GM10248 (cell line): Measurements from ENCODE around the gene TNFSF9.

Source experiments
- CTCF ChIA-PET: fragments of 300-600 bp; sonication (Branson Sonifier 250); formaldehyde crosslinking; extraction: SDS; loops from one replicate; lab custom pipeline; 2021; ENCODE audit warnings: antibody characterized with exemption; lab: Yijun Ruan, JAX
- POLR2A ChIA-PET: fragments of 350-650 bp; sonication (Branson Sonifier 250); formaldehyde crosslinking; extraction: SDS; loops from one replicate; lab custom pipeline; 2020; ENCODE audit warnings: antibody characterized with exemption; lab: Yijun Ruan, JAX
- DNase-seq: peaks from one replicate; pipeline ENCODE4 v3.0.0; 2012; ENCODE audit errors: extremely low spot score
- CTCF ChIP-seq: IDR thresholded peaks from 2 replicates; pipeline ENCODE4 v1.5.1; 2012; ENCODE audit warnings: mild to moderate bottlenecking, low read depth; ENCODE audit errors: extremely low read depth, missing control alignments, control extremely low read depth

TNFSF9 gene

DNA sequence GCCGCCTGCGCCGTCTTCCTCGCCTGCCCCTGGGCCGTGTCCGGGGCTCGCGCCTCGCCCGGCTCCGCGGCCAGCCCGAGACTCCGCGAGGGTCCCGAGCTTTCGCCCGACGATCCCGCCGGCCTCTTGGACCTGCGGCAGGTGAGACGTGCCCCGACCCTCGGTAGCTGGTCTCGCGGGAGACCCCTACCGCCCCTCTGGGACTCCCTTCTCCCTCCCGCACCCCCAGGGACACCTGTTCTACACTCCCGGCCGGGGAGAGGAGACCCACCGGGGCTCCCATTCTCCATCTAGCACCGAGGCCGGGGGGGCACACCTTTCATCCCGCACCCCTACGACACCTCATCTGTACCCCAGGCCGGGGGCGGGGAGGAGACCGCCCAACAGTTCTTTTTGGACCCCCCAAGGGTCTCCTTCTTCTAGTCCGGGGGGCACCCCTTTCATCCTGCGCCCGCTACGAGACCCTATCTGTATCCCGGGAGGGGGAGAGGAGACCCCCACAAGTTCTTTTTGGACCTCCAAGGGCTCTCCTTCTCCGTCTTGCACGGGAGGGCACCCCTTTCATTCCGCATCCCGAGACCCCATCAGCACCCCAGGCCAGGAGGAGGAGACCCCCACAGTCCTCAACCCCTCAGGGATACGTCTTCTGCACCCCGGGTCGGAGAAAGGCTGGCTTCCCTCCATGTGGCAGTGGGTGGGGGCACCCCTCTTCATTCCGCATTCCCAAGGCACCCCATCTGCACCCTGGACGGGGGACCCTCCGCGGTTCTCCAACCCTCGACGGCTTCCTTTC lies 533 bp downstream of the TNFSF9 start:
- CTCF ChIA-PET, result interaction anchor here (1.0 kb wide), 1 partner anchor 13 kb away, joined by 5 read pairs; no protein-coding TSS in a partner anchor
- no peak for TF ChIP-seq CTCF
- no peak for DNase-seq
- POLR2A ChIA-PET, result interaction anchor here (0.6 to 3.3 kb wide), 29 partner anchors 9 to 652 kb away, joined by 3 to 50 read pairs (median 5); partner anchors contain the start of genes ALKBH7, GPR108, TNFSF14 and VAV1

GRCh38 chr19:6531956-6532243 lies 1.1 kb downstream of the TNFSF9 start:
- TF ChIP-seq CTCF, result no peak
- no peak for DNase-seq
- CTCF ChIA-PET, result no interaction called here
- POLR2A ChIA-PET, result interaction anchor here (0.6 to 3.3 kb wide), 7 partner anchors 8 to 652 kb away, joined by 3 to 50 read pairs (median 10); no protein-coding TSS in a partner anchor

DNA sequence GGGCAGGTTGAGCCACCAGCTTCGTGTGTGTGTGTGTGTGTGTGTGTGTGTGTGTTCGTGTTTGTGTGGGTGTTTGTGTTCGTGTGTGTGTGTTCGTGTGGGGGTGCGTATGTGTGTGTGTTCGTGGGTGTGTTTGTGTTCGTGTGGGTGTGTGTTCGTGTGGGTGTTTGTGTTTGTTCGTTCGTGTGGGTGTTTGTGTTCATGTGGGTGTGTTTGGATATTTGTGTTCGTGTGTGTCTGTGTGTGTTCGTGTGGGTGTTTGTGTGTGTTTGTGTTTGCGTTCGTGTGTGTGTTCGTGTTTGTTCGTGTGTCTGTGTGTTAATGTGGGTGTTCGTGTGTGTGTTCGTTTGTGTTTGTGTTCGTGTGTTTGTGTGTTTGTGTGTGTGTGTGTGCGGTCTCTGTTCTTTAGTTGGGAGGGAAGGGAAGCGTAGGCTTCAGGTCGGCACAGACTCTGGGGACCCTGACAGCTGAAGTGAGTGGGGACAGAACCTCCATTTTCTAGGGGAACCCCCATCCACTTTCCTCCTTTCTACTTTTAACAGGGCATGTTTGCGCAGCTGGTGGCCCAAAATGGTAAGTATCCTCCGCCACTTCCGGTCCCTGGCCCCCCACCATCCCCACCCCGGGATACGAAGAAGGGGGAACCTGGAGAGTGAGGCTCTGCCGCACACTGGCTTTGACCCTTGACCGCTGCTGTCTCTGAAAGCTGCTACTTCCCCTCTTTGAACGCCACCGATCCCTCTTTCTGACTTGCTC lies 1.6 kb downstream of the TNFSF9 start:
- ChIA-PET CTCF (interaction anchor here (1.1 kb wide), 1 partner anchor 16 kb away, joined by 4 read pairs; no protein-coding TSS in a partner anchor), POLR2A (interaction anchor here (1.1 to 3.3 kb wide), 5 partner anchors 8 to 651 kb away, joined by 3 to 50 read pairs (median 31); no protein-coding TSS in a partner anchor)
- DNase-seq, result peak; percentile 71
- peak; percentile 11 for TF ChIP-seq CTCF

- CTCF ChIA-PET, result interaction anchor here (1.1 kb wide), 1 partner anchor 16 kb away, joined by 4 read pairs; no protein-coding TSS in a partner anchor
- DNase-seq, result no peak
- POLR2A ChIA-PET, result interaction anchor here (2.5 to 3.3 kb wide), 2 partner anchors 11 to 16 kb away, joined by 7 to 31 read pairs; no protein-coding TSS in a partner anchor
- TF ChIP-seq CTCF, result no peak
Observed at GRCh38 chr19:6533000-6533328, 2.1 kb downstream of the TNFSF9 start.

DNA sequence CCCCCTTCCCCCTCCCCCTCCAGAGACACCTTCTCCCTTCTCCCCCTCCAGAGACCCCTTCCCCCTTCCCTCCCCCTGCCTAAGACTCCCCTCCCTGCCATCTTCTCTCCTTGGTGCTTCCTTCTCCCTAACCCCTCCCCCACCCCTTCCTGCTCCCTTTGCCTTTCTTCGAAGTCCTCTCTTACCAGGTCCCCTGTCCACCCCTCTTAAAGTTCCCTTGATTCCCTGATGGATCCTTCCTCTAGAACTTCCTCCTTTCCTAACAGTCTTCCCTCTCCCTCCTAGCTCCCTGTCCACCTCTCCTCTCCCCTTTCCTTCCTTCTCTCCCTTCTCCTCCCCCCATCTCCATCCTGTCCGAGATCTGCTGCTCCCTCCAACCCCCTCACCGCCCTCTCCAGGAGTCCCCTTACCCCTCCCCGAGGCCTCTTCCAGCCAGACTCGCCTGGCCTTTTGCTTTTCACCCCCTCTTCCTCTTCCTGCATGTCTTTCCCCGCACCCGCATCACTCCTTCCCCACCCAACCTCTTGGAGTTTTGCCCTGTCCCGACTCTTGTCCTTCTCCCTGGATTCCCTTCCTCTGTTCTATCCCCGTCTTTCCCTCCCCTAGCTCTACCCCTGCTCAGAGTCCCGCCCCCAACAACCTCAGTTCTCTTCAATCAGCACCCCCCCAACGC lies 3.1 kb downstream of the TNFSF9 start:
- CTCF ChIA-PET, result interaction anchor here (3.1 kb wide), 1 partner anchor 17 kb away, joined by 15 read pairs; no protein-coding TSS in a partner anchor
- no peak for TF ChIP-seq CTCF
- POLR2A ChIA-PET, result interaction anchor here (0.5 to 2.5 kb wide), 7 partner anchors 10 to 1683 kb away, joined by 3 to 7 read pairs (median 3); no protein-coding TSS in a partner anchor
- no peak for DNase-seq
